Measurements from ENCODE around the gene SLC35G1.

SLC35G1 gene

GRCh38 chr10:93893646-93894515 is at the start of gene SLC35G1:
TSS of gene SLC35G1 (plus strand) at chr10:93893978. CDS start at chr10:93894034, 56 bp downstream.
- FAIRE-seq (peak; percentile 61), DNase-seq (ENCODE audit: insufficient read length, low spot score) (peak; percentile 81)

- DNase-seq (ENCODE audit: insufficient read length, low spot score) (no peak), FAIRE-seq (no peak)
Measured at GRCh38 chr10:93844979-93845626, 48.7 kb upstream of the SLC35G1 start.

- FAIRE-seq (no peak), DNase-seq (ENCODE audit: insufficient read length, low spot score) (no peak)
Measured at GRCh38 chr10:93849593-93849992, 44.2 kb upstream of the SLC35G1 start.

GRCh38 chr10:93850031-93851015 is 43.5 kb upstream of the SLC35G1 start:
- no peak for DNase-seq (ENCODE audit: insufficient read length, low spot score)
- FAIRE-seq: no peak

GRCh38 chr10:93851169-93851568 is 42.6 kb upstream of the SLC35G1 start:
- no peak for DNase-seq (ENCODE audit: insufficient read length, low spot score)
- FAIRE-seq: no peak

GRCh38 chr10:93852476-93853095 is 41.2 kb upstream of the SLC35G1 start:
- FAIRE-seq (no peak), DNase-seq (ENCODE audit: insufficient read length, low spot score) (no peak)

- DNase-seq (ENCODE audit: insufficient read length, low spot score): no peak
- no peak for FAIRE-seq
Measured at GRCh38 chr10:93854975-93855374, 38.8 kb upstream of the SLC35G1 start.

- FAIRE-seq (no peak), DNase-seq (ENCODE audit: insufficient read length, low spot score) (no peak)
Measured at GRCh38 chr10:93856349-93857145, 37.2 kb upstream of the SLC35G1 start.

- no peak for DNase-seq (ENCODE audit: insufficient read length, low spot score)
- FAIRE-seq: no peak
Measured at GRCh38 chr10:93859049-93859655, 34.6 kb upstream of the SLC35G1 start.

GRCh38 chr10:93861825-93862224 is 32.0 kb upstream of the SLC35G1 start:
- FAIRE-seq (no peak), DNase-seq (ENCODE audit: insufficient read length, low spot score) (no peak)

GRCh38 chr10:93865794-93866425 is 27.9 kb upstream of the SLC35G1 start:
- FAIRE-seq (no peak), DNase-seq (ENCODE audit: insufficient read length, low spot score) (no peak)

- no peak for DNase-seq (ENCODE audit: insufficient read length, low spot score)
- FAIRE-seq: no peak
Measured at GRCh38 chr10:93867525-93867924, 26.3 kb upstream of the SLC35G1 start.

GRCh38 chr10:93871671-93872204 is 22.0 kb upstream of the SLC35G1 start:
- FAIRE-seq (no peak), DNase-seq (ENCODE audit: insufficient read length, low spot score) (no peak)

- no peak for FAIRE-seq
- no peak for DNase-seq (ENCODE audit: insufficient read length, low spot score)
Measured at GRCh38 chr10:93872375-93873158, 21.2 kb upstream of the SLC35G1 start.

GRCh38 chr10:93873420-93874115 is 20.2 kb upstream of the SLC35G1 start:
- FAIRE-seq (no peak), DNase-seq (ENCODE audit: insufficient read length, low spot score) (no peak)

- DNase-seq (ENCODE audit: insufficient read length, low spot score) (no peak), FAIRE-seq (no peak)
Measured at GRCh38 chr10:93874309-93875031, 19.3 kb upstream of the SLC35G1 start.

- DNase-seq (ENCODE audit: insufficient read length, low spot score) (no peak), FAIRE-seq (no peak)
Measured at GRCh38 chr10:93875032-93875358, 18.8 kb upstream of the SLC35G1 start.
